Activated CD8-positive, alpha-beta memory T cell treated with anti-CD3 and anti-CD28 coated beads for 48 hours (primary cell): Measurements from ENCODE around the gene IPO4.

Experiments
- DNase-seq, 3 experiments: peaks; one replicate each; pipeline ENCODE4 v3.0.0-alpha.2; 2020; ENCODE audit warnings: low read depth in 2 of 3, low spot score in 2 of 3

IPO4 gene

GRCh38 chr14:24132061-24132685 lies 56.4 kb downstream of the IPO4 start:
- DNase-seq, result no peak

DNA sequence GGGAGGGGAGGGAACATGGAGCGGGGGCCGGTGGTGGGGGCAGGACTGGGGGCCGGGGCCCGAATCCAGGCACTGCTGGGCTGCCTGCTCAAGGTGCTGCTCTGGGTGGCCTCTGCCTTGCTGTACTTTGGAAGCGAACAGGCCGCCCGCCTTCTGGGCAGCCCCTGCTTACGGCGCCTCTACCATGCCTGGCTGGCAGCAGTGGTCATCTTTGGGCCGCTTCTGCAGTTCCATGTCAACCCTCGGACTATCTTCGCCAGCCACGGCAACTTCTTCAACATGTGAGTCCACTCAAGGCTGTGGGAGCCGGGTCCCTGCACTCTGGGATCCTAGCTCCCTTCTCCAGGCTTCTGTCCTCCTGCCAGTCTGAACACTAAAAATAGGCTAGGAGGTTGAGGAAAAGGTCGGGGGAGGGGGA lies 57.1 kb downstream of the IPO4 start:
- DNase-seq, result no peak

- DNase-seq, result no peak
These were observed 57.7 kb downstream of the IPO4 start for GRCh38 chr14:24130717-24131548.

GRCh38 chr14:24130380-24130716 lies 58.3 kb downstream of the IPO4 start, which contains the start of gene FITM1:
TSS of gene FITM1 (plus strand) at chr14:24130659. CDS start at chr14:24131564, 905 bp downstream.
- no peak for DNase-seq
